Brain microvascular endothelial cell (primary cell): ENCODE data around the gene PRPF6.
A peak's percentile ranks its signal among the peaks of the same experiment; 100 is the strongest.

Source experiments
- DNase-seq: peaks from one replicate; pipeline ENCODE4 v3.0.0-alpha.2; 2020
- H3K27ac ChIP-seq: fragments of 250-450 bp; sonication (Bioruptor Pico); 2 replicates; pipeline ENCODE4 v1.5.1; 2020; ENCODE audit warnings: mild to moderate bottlenecking, moderate library complexity
- H3K27me3 ChIP-seq: fragments of 250-450 bp; sonication (Bioruptor Pico); replicated peaks from 2 replicates; pipeline ENCODE4 v1.5.1; 2020; ENCODE audit warnings: mild to moderate bottlenecking
- H3K36me3 ChIP-seq: fragments of 250-450 bp; sonication (Bioruptor Pico); replicated peaks from 2 replicates; pipeline ENCODE4 v1.5.1; 2020; ENCODE audit warnings: mild to moderate bottlenecking
- H3K4me3 ChIP-seq: 2 replicates; pipeline ENCODE4 v1.5.1; 2011; ENCODE audit warnings: low read depth, mild to moderate bottlenecking, control low read depth, low read length, moderate library complexity
- in situ Hi-C: cut with HindIII; loops from 2 replicates; pipeline ENCODE4 v1.10.0; 2017; ENCODE audit warnings: low sequenced_read_pairs, low pct_ligation_motif_present
- TF ChIP-seq, protein P1 (sequence below): IDR thresholded peaks from 2 replicates; pipeline ENCODE4 v1.5.1; 2011; ENCODE audit warnings: low read depth, mild to moderate bottlenecking, moderate library complexity, low read length, control low read depth, inconsistent platforms; ENCODE audit errors: missing control alignments

The PRPF6 gene, protein sequence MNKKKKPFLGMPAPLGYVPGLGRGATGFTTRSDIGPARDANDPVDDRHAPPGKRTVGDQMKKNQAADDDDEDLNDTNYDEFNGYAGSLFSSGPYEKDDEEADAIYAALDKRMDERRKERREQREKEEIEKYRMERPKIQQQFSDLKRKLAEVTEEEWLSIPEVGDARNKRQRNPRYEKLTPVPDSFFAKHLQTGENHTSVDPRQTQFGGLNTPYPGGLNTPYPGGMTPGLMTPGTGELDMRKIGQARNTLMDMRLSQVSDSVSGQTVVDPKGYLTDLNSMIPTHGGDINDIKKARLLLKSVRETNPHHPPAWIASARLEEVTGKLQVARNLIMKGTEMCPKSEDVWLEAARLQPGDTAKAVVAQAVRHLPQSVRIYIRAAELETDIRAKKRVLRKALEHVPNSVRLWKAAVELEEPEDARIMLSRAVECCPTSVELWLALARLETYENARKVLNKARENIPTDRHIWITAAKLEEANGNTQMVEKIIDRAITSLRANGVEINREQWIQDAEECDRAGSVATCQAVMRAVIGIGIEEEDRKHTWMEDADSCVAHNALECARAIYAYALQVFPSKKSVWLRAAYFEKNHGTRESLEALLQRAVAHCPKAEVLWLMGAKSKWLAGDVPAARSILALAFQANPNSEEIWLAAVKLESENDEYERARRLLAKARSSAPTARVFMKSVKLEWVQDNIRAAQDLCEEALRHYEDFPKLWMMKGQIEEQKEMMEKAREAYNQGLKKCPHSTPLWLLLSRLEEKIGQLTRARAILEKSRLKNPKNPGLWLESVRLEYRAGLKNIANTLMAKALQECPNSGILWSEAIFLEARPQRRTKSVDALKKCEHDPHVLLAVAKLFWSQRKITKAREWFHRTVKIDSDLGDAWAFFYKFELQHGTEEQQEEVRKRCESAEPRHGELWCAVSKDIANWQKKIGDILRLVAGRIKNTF

DNA sequence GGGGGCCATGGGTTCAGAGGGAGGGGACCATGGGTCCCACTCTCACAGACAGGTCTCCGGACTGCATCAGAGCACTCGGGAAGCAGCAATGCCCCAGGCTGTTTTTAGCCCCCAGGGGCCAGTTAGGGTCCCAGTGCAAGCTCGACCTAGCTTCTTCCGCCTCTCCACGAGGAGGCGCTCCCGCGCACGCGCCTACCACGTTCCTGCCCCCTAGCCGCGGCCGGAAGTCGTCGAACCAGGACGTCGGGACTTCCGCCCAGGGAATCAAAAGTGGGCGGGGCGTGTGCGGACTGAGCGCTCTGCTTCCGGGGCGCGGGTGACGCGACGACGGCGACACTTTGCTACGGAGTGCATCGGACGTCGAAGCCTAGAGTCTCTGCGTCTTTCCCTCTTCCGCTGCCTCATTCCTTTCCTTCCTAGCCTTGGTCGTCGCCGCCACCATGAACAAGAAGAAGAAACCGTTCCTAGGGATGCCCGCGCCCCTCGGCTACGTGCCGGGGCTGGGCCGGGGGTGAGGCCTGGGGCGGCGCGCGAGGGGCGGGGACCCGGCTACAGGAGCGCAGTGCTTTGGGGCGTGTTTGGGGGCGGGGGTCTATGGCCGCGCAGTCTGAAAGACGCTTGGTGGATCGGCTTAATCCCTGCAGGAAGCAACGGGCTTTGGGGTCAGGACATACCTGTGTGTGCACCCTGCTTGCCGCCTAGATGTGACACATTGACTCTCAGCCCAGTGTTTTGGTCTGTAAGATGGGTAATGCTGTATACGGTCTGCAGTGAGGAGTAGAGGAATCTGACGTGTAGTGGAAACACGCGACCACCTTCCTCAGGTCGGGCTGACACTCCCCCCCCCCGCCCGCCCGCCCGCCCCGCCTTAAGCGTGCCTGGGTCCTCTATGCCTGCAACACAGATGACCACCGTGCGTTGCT, at the start of gene PRPF6:
TSS of gene PRPF6 (plus strand) at position 327 of the 923 bp plus-strand sequence. CDS start at position 441, 114 bp downstream.
- peak; percentile 84 for DNase-seq
- TF ChIP-seq, protein P1, sequence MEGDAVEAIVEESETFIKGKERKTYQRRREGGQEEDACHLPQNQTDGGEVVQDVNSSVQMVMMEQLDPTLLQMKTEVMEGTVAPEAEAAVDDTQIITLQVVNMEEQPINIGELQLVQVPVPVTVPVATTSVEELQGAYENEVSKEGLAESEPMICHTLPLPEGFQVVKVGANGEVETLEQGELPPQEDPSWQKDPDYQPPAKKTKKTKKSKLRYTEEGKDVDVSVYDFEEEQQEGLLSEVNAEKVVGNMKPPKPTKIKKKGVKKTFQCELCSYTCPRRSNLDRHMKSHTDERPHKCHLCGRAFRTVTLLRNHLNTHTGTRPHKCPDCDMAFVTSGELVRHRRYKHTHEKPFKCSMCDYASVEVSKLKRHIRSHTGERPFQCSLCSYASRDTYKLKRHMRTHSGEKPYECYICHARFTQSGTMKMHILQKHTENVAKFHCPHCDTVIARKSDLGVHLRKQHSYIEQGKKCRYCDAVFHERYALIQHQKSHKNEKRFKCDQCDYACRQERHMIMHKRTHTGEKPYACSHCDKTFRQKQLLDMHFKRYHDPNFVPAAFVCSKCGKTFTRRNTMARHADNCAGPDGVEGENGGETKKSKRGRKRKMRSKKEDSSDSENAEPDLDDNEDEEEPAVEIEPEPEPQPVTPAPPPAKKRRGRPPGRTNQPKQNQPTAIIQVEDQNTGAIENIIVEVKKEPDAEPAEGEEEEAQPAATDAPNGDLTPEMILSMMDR, result peak; percentile 93
- H3K36me3 ChIP-seq, result peaks cover 27% of the 10 kb centered on the region
- peak within 1 kb of the TSS; percentile 76 for H3K4me3 ChIP-seq
- peak within 1 kb of the TSS; percentile 47 for H3K27ac ChIP-seq
- in situ Hi-C loops, result no loop called here
- H3K27me3 ChIP-seq, result no peaks in the 10 kb centered on the region

GRCh38 chr20:63931735-63932134, 49.2 kb upstream of the PRPF6 start:
- TF ChIP-seq, protein P1, result no peak
- in situ Hi-C loops, result no loop called here
- Histone ChIP-seq H3K36me3 (peaks cover 84% of the 10 kb centered on the region), H3K27ac (no peak overlapping the region), H3K27me3 (no peaks in the 10 kb centered on the region), H3K4me3 (no peak overlapping the region)
- no peak for DNase-seq

- Histone ChIP-seq H3K27ac (no peak overlapping the region), H3K27me3 (no peaks in the 10 kb centered on the region), H3K36me3 (peaks cover 85% of the 10 kb centered on the region), H3K4me3 (no peak overlapping the region)
- DNase-seq, result no peak
- in situ Hi-C loops, result no loop called here
- TF ChIP-seq, protein P1, result no peak
Measured at GRCh38 chr20:63932606-63933160, 48.2 kb upstream of the PRPF6 start.

DNA sequence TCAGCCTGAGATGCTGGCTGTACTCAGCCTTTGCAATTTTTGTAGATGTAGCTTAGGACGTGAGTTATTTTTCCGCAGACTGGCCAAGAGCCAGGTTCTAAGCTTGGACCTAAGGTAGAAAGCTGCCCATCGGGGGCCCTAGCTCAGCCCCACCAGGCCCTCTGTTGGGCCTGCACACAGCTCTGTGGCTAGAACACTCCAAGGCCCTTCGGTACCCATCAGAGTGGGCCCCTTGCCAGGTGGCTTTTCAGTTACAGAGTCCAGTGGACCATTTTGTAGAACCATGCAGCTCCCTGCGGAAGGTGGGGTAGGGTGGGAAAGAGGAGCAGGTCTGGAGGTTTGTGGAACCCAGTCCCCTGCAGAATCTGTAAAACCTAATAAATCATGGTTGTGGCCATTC, 47.3 kb upstream of the PRPF6 start:
- Histone ChIP-seq H3K36me3 (peaks cover 78% of the 10 kb centered on the region), H3K4me3 (no peak overlapping the region), H3K27ac (no peak overlapping the region), H3K27me3 (no peaks in the 10 kb centered on the region)
- TF ChIP-seq, protein P1, result no peak
- in situ Hi-C loops, result no loop called here
- no peak for DNase-seq
